Activated naive CD4-positive, alpha-beta T cell treated with anti-CD3 and anti-CD28 coated beads for 36 hours (primary cell): Measurements from ENCODE around the gene MSH3. TPM values are rescaled to one million over a fixed set of nuclear protein-coding genes. Genes with fewer than 3 reads are reported as not detected.
"Not testable (repeated sequence)": the region's sequence is repeated elsewhere in the genome, so short reads cannot be mapped to it uniquely, and the experiment has no call there.

Experiments used
- CTCF ChIA-PET: fragments of 350-600 bp; sonication (Branson Sonifier 250); formaldehyde crosslinking; loops from one replicate; lab custom pipeline; 2021; ENCODE audit warnings: antibody characterized with exemption; lab: Charles Lee
- DNase-seq: peaks from one replicate; pipeline ENCODE4 v3.0.0-alpha.2; 2020
- H3K27ac Mint-ChIP-seq: one replicate; pipeline ENCODE4 v1.8.0; 2021; ENCODE audit warnings: mild to moderate bottlenecking, mixed read lengths
- H3K27me3 Mint-ChIP-seq: one replicate; pipeline ENCODE4 v1.8.0; 2021; ENCODE audit warnings: low read depth, mixed read lengths
- H3K36me3 Mint-ChIP-seq: one replicate; pipeline ENCODE4 v1.8.0; 2021; ENCODE audit warnings: low read depth, mixed read lengths
- H3K4me1 Mint-ChIP-seq: one replicate; pipeline ENCODE4 v1.8.0; 2021; ENCODE audit warnings: low read depth, mixed read lengths
- H3K4me3 Mint-ChIP-seq: one replicate; pipeline ENCODE4 v1.8.0; 2021; ENCODE audit warnings: mild to moderate bottlenecking, moderate library complexity, mixed read lengths
- H3K9me3 Mint-ChIP-seq: one replicate; pipeline ENCODE4 v1.8.0; 2021; ENCODE audit warnings: mixed read lengths
- intact Hi-C: fragments of 100-400 bp; cut with micrococcal nuclease; formaldehyde crosslinking; loops from one replicate; pipeline ENCODE4 v1.15.1; 2023
- total RNA-seq, 2 experiments: library from RNA; stranded (reverse); gene quantifications; one replicate each; pipeline ENCODE4 v1.2.3, GENCODE V29; 2021

MSH3 gene
- total RNA-seq, 2 experiments from 2014 or later, result 25.1 to 25.8 TPM

GRCh38 chr5:80895523-80895922 lies 241.1 kb downstream of the MSH3 start:
- Mint-ChIP-seq H3K27ac (no peak overlapping the region), H3K36me3 (peaks cover 3% of the 10 kb centered on the region), H3K27me3 (no peaks in the 10 kb centered on the region), H3K9me3 (no peaks in the 10 kb centered on the region), H3K4me1 (no peaks in the 10 kb centered on the region), H3K4me3 (no peak overlapping the region)
- intact Hi-C loops, result no loop called here
- CTCF ChIA-PET, result no interaction called here
- DNase-seq, result no peak

- CTCF ChIA-PET, result interaction anchor here (1.1 kb wide), 1 partner anchor 230 kb away, joined by 3 read pairs; no protein-coding TSS in a partner anchor
- not testable (repeated sequence) for H3K27me3 Mint-ChIP-seq, DNase-seq
Measured at GRCh38 chr5:80902624-80903023, 248.2 kb downstream of the MSH3 start.

DNA sequence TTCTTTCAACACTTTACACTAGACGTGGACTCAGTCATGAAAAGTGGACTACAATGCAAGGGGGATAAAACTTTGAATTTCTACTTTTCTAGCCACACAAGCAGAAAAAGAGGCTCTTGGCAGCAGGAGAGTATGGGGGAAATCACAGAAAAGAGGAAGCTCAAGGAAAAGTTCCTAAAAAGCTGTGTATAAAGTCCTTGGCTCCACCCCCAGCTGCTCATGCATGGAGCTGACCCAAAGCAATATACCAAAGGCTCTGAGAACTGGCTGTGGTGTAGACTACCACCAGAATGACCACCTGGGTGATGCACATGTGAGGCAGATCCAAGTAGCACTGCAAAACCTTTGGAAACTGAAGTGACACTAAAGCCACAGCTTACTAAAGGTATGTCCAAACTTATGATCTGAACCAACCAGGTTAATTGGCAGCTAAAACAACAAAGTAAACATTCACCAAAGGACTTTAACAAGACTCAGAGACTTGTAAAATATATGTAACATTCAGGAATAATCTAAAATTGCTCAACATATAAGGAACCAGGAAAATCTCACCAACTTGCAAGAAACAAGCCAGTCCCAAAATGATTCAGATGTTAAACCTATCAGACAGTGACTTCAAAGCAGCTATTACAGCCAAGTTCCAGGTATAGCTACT lies 250.2 kb downstream of the MSH3 start:
- intact Hi-C loops, result no loop called here
- H3K36me3 Mint-ChIP-seq, result peaks cover 5% of the 10 kb centered on the region
- no peak overlapping the region for H3K27ac Mint-ChIP-seq
- no peak for DNase-seq
- H3K27me3 Mint-ChIP-seq, result no peaks in the 10 kb centered on the region
- no peaks in the 10 kb centered on the region for H3K4me1 Mint-ChIP-seq
- H3K9me3 Mint-ChIP-seq, result peaks cover 12% of the 10 kb centered on the region
- H3K4me3 Mint-ChIP-seq, result no peak overlapping the region
- CTCF ChIA-PET, result interaction anchor here (1.4 kb wide), 1 partner anchor 204 kb away, joined by 3 read pairs; no protein-coding TSS in a partner anchor

More at GRCh38 chr5:80902624-80903023, 248.2 kb downstream of the MSH3 start:
- intact Hi-C loops, H3K4me3 Mint-ChIP-seq, H3K4me1 Mint-ChIP-seq, H3K27ac Mint-ChIP-seq, H3K36me3 Mint-ChIP-seq: not testable (repeated sequence)
- H3K9me3 Mint-ChIP-seq, result peaks cover 12% of the 10 kb centered on the region

DNA sequence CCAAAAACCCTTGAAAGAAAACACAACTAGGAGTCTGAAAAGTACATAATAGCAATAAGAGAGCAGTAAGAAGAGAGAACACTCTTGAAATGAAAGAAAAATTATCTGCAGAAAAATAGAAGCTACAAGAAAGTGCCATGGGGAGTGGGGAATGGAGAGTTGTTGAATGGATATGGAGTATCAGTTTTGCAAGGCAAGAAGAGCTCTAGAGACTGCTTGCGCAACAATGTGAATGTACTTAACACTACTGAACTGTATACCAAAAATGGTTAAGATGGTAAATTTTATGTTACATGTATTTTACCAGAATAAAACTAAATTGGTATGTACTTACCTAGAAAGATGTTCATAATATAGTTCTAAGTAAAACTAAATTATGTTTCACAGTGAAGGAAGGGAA lies 251.0 kb downstream of the MSH3 start:
- H3K27ac Mint-ChIP-seq, result no peak overlapping the region

DNA sequence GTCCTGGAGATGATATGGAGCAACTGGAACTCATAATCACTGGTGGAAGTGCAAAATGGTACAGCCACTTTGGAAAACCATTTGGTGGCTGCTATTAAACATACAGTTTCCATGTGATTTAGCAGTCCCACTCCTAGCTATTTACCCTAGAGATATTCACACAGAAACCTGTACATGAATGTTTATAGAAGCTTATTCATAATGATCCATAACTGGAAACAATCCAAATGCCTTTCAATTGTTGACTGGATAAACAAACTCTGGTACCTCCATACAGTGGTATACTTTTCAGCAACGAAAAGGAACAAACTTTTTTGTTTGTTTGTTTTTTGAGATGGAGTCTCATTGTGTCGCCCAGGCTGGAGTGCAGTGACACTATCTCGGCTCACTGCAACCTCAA lies 258.0 kb downstream of the MSH3 start:
- H3K27ac Mint-ChIP-seq, result no peak overlapping the region
- no peak overlapping the region for H3K4me3 Mint-ChIP-seq
- peaks cover 4% of the 10 kb centered on the region for H3K36me3 Mint-ChIP-seq
- intact Hi-C loops, result no loop called here
- DNase-seq, result no peak
- no peaks in the 10 kb centered on the region for H3K27me3 Mint-ChIP-seq
- peaks cover 3% of the 10 kb centered on the region for H3K4me1 Mint-ChIP-seq
- no peaks in the 10 kb centered on the region for H3K9me3 Mint-ChIP-seq
- CTCF ChIA-PET, result no interaction called here

More for the DNA sequence above, 251.0 kb downstream of the MSH3 start:
- intact Hi-C loops, result no loop called here
- Mint-ChIP-seq H3K4me1 (no peaks in the 10 kb centered on the region), H3K27me3 (no peaks in the 10 kb centered on the region), H3K36me3 (peaks cover 5% of the 10 kb centered on the region), H3K9me3 (peaks cover 12% of the 10 kb centered on the region), H3K4me3 (no peak overlapping the region)
- CTCF ChIA-PET, result no interaction called here
- DNase-seq, result no peak

DNA sequence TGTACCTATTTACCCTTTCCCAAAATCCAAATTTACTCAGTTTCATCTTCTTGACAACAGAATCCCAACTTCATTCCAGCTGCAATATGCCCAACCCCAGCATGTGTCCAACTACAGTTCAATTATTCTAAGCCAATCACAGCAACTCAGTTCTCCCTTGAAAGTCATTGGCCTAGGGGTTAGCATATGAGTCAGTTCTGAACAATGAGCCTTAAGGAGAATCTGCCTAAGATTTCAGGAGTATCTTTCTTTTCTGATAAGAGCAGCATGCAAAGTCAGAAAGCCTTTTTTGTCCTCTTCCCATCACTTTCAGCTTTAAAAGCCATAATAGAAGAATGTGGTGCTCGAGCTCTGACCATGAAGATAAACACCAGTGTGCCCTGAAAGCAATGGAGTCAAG lies 261.3 kb downstream of the MSH3 start:
- no peaks in the 10 kb centered on the region for H3K9me3 Mint-ChIP-seq
- CTCF ChIA-PET, result interaction anchor here (0.6 to 1.1 kb wide), 2 partner anchors 228 to 1236 kb away, joined by 3 read pairs; no protein-coding TSS in a partner anchor
- no peaks in the 10 kb centered on the region for H3K27me3 Mint-ChIP-seq
- H3K36me3 Mint-ChIP-seq, result peaks cover 4% of the 10 kb centered on the region
- DNase-seq, result no peak
- H3K27ac Mint-ChIP-seq, result no peak overlapping the region
- intact Hi-C loops, result no loop called here
- H3K4me3 Mint-ChIP-seq, result no peak overlapping the region
- peaks cover 9% of the 10 kb centered on the region for H3K4me1 Mint-ChIP-seq

- H3K27me3 Mint-ChIP-seq, result no peaks in the 10 kb centered on the region
- H3K36me3 Mint-ChIP-seq, result peaks cover 2% of the 10 kb centered on the region
- H3K4me3 Mint-ChIP-seq, result no peak overlapping the region
- DNase-seq, result no peak
- CTCF ChIA-PET, result interaction anchor here (1.1 kb wide), 1 partner anchor 229 kb away, joined by 3 read pairs; no protein-coding TSS in a partner anchor
- no peaks in the 10 kb centered on the region for H3K9me3 Mint-ChIP-seq
- intact Hi-C loops, result no loop called here
- H3K4me1 Mint-ChIP-seq, result peaks cover 9% of the 10 kb centered on the region
- H3K27ac Mint-ChIP-seq, result no peak overlapping the region
Measured at GRCh38 chr5:80916676-80917075, 262.2 kb downstream of the MSH3 start.

DNA sequence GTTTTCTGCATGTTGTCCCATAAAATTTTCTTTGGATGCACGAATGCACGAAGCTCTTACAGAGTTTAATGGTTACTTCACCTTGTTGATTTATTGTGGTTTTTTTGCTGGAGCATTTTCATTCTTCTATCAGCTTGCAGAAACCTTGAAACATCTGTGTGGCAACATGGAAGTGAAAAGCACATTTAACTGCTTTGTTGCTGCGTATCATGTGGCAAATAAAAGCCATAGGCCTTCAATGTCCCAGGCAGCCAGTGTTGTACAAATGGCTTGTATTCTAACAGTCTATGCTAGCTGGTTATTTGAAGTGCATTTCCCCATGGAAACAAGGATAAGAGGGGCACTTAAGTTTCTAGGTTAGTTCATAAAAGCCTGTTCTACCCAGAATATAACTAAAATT lies 263.2 kb downstream of the MSH3 start:
- no peaks in the 10 kb centered on the region for H3K27me3 Mint-ChIP-seq
- DNase-seq, result no peak
- H3K9me3 Mint-ChIP-seq, result no peaks in the 10 kb centered on the region
- no peaks in the 10 kb centered on the region for H3K36me3 Mint-ChIP-seq
- peaks cover 9% of the 10 kb centered on the region for H3K4me1 Mint-ChIP-seq
- H3K4me3 Mint-ChIP-seq, result no peak overlapping the region
- no peak overlapping the region for H3K27ac Mint-ChIP-seq
- intact Hi-C loops, result no loop called here
- CTCF ChIA-PET, result interaction anchor here (0.6 to 1.3 kb wide), 3 partner anchors 14 to 191 kb away, joined by 3 to 7 read pairs (median 3); no protein-coding TSS in a partner anchor

GRCh38 chr5:80919678-80920196 lies 265.3 kb downstream of the MSH3 start:
- intact Hi-C loops, result no loop called here
- no peak overlapping the region for H3K4me3 Mint-ChIP-seq
- H3K27me3 Mint-ChIP-seq, result no peaks in the 10 kb centered on the region
- no peaks in the 10 kb centered on the region for H3K36me3 Mint-ChIP-seq
- DNase-seq, result no peak
- no peaks in the 10 kb centered on the region for H3K9me3 Mint-ChIP-seq
- peaks cover 9% of the 10 kb centered on the region for H3K4me1 Mint-ChIP-seq
- CTCF ChIA-PET, result interaction anchor here (0.6 kb wide), 1 partner anchor 59 kb away, joined by 4 read pairs; no protein-coding TSS in a partner anchor
- no peak overlapping the region for H3K27ac Mint-ChIP-seq

GRCh38 chr5:80920333-80920732 lies 265.9 kb downstream of the MSH3 start:
- no peak overlapping the region for H3K4me3 Mint-ChIP-seq
- DNase-seq, result no peak
- no peaks in the 10 kb centered on the region for H3K9me3 Mint-ChIP-seq
- H3K27me3 Mint-ChIP-seq, result no peaks in the 10 kb centered on the region
- intact Hi-C loops, result no loop called here
- no peaks in the 10 kb centered on the region for H3K36me3 Mint-ChIP-seq
- CTCF ChIA-PET, result interaction anchor here (0.6 kb wide), 1 partner anchor 60 kb away, joined by 4 read pairs; no protein-coding TSS in a partner anchor
- no peak overlapping the region for H3K27ac Mint-ChIP-seq
- peaks cover 9% of the 10 kb centered on the region for H3K4me1 Mint-ChIP-seq

DNA sequence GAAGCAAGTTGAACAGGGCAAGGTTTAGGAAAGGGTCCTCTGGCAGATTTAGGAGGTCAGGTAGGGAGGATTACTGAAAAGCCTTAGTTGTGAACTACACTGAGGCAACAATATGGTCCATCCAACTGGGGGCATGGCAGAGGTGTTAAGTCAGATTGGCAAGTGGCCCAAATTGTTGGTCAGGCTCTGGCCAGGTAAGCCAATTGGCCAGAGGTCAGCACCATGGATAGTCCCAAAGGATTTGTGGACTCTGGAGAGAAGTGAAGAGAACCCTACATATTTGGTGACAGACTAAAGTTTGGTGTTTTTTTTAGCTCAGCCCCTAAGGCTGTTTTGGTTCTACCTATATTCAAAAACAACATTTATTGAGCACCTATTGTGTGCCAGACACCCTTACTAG lies 266.6 kb downstream of the MSH3 start:
- Mint-ChIP-seq H3K4me3 (no peak overlapping the region), H3K27ac (no peak overlapping the region), H3K36me3 (no peaks in the 10 kb centered on the region), H3K4me1 (peaks cover 9% of the 10 kb centered on the region), H3K9me3 (no peaks in the 10 kb centered on the region), H3K27me3 (no peaks in the 10 kb centered on the region)
- intact Hi-C loops, result no loop called here
- CTCF ChIA-PET, result no interaction called here
- DNase-seq, result no peak

DNA sequence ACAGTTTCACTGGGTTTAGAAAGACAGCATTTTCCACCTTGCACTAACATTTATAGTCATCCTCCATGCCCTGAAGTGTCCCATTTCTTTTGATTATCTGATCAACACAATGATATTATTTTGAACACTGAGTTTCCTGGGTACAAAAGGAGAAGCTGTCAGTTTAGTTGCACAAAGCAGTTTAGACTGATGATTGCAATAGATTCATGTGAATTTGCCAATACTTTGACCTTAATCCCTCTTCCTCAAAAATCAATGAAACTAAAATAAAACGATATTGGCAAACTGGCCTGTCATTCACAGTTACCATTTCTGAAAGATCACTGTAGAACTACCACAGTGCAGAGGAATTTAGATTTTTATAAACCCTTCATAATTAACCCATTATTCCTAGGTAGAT lies 271.5 kb downstream of the MSH3 start:
- H3K27me3 Mint-ChIP-seq, result no peaks in the 10 kb centered on the region
- peaks cover 3% of the 10 kb centered on the region for H3K4me1 Mint-ChIP-seq
- CTCF ChIA-PET, result no interaction called here
- no peak overlapping the region for H3K27ac Mint-ChIP-seq
- no peaks in the 10 kb centered on the region for H3K36me3 Mint-ChIP-seq
- no peaks in the 10 kb centered on the region for H3K9me3 Mint-ChIP-seq
- DNase-seq, result no peak
- intact Hi-C loops, result no loop called here
- H3K4me3 Mint-ChIP-seq, result no peak overlapping the region
